ENCODE measurements around the gene TMBIM4.

Gene TMBIM4

DNA sequence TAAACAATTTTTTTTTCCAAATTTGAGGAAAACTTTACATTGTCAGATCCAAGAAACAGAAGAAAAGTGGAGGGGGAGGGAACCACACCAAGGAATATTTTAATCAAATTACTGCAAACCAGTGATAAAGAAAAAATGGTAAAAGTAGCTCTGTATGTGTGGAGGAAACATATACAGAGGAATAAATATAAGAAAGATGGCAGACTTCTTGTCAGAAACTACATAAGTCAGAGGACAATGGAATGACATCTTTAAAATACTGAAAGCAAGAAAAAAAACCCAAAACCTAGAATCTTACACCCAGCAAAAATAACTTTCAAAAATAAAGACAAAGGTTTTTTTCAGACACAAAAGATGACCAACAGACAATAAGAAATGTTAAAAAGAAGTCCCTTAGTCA lies 29.1 kb downstream of the TMBIM4 start:
- no peak for DNase-seq (ENCODE audit: low read depth, low spot score)

DNA sequence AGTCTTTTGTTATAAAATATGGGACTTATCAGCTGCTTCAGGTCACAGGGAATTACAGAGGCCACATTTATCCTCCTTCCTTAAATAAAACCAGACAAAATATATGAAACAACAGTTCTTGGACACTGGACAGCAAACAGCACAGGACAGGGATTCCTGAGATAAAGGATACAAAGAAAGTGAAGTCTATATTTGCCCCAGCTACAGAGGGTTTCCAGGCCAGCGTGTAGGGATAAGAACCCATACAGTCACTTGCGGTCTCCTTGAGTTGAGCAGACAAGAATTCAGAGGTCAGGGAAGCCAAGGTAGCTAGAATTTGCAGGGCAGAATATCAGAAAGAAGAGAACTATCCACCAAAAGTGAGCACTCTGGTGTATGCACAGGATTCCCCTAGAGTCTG lies 30.5 kb downstream of the TMBIM4 start:
- no peak for DNase-seq (ENCODE audit: low read depth, low spot score)

DNA sequence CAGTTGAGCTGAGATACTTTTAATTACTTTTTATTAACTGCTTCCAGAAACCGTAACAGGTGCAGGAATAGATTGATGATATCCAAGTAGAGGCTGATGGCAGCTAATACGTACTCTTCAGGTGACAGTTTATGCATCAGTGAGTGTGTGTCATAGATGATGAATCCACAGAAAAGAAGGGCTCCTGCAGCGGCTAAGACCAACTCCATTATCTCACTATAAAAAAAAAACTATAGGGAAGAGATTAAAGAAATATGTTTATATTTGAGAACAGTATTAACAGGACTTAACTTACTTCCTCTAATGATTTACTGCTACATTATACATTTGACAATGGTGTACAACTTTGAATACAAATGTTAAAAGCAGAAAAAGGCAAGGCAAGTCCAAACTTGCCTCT lies 31.9 kb downstream of the TMBIM4 start:
- DNase-seq (ENCODE audit: low read depth, low spot score): no peak

DNA sequence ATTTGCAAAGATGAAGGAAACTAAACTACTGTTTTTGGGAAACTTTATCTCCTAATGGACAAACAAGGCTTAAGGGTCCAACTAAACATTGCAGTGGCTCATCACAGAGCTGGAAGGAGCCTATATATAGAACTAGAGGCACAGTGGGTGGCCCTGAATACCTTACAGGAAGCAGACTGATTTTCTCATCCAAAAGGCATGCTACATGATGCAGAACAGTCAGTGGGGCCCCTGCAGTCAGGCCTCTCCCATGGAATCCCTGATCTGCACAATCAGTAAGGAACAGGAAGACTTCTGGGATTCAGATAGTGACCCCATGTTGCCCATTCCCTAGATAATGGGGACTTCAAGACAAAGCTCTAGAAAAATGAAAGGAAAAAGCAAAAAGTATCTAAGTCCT lies 37.4 kb downstream of the TMBIM4 start:
- DNase-seq (ENCODE audit: low read depth, low spot score): no peak

DNA sequence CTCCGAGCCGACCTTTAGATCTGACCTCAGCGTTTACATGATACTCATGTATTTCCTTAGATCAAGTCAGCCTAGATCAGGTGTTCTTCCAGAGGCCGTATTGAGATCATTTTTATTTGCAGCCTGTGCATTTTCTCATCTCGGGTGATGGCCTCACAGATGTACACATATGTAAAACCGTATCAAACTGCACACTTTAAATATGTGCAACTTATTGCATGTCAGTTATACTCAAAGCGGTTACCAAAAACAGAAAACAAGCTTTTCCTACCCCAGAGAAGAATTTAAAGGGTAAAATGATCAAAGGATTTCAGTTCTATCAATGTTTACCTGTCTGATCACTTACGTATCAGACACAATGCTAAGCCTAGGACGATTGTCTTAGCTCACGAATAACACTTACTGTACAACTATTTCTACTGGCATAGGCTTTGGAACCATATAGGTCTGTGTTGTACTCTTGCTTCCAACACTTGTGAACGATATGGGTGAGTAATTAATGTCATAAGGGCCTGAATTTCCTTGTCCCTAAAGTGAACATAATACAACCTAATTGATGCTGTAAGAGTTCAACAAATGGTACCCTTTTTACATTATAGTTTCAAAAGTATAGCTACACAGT lies 38.6 kb downstream of the TMBIM4 start:
- no peak for DNase-seq (ENCODE audit: low read depth, low spot score)

DNA sequence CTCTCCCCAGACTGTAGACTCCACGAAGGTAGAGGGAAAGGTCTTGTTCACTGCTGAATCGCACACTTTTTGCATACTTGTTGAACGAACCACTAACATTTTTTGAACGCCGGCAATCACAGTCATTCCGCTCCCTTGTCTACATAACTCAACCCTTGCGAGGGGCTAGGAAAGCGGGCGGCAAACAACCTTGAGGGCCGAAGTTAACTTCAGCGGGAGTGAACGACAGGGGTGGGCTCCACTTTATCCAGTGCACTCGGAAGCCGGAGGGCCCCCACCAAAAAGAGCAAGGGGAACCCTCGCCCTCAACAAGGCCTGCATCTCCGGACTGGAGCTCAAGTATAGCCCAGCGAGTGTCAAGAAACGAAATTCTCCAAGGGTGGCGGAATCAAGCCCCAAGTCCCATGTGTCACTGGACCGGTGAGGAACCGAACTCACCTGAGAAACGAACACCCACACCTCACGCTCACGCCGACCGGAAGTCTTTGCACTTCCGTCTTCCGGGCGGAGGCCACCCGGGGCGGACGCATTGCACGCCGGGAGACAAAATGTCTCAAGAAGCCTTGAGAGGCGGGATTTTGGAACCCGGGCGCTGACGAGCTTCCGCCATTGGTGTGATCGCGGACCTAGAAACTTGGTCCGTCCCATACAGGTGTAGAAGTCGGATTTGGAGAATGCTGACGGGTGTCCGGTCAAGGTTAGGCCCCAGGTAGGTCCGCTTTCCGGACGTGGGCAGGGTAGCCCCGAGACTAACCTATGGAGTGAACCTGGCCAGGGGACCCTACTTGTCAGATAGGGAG lies 39.3 kb downstream of the TMBIM4 start, which contains the start of gene LLPH:
Gene LLPH (minus strand): TSS at position 484 of the 800 bp plus-strand sequence. CDS start 1,644 bp downstream, outside the sequence.
- DNase-seq (ENCODE audit: low read depth, low spot score): peak; percentile 85

DNA sequence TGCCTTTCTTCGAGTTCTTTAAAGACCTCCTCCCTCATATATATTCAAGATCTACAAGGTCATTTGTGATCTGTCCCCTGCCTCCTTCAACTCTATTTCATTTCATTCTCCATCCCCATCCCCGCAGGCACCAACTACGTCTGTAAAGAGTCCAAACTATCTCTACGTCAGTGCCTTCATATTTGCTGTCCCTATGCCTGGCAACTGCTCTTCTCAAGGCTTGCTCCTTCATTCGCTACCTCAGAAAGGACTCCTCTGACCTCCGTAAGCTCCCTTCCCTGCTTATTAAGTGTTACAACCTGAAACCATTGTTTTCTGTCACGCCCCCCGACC lies 39.9 kb downstream of the TMBIM4 start:
- no peak for DNase-seq (ENCODE audit: low read depth, low spot score)

DNA sequence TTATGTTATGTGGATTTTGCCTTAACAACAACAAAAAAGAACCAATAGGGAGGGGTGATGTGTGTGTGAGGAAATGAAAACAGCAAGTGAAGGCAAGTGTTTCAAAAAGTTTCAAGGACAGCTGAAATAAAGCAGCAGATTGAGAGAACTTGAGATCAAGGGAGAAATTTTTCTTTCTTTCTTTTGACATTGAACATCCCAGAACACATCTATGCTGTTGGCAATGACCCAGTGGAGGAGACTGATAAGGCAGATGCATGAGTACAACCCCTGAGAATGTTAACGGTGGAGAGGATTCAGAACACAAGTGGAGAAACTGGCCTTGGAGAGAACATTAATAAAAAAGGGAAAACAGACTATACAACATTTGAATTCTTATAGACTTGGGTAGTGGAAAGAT lies 42.1 kb downstream of the TMBIM4 start:
- DNase-seq (ENCODE audit: low read depth, low spot score): no peak

DNA sequence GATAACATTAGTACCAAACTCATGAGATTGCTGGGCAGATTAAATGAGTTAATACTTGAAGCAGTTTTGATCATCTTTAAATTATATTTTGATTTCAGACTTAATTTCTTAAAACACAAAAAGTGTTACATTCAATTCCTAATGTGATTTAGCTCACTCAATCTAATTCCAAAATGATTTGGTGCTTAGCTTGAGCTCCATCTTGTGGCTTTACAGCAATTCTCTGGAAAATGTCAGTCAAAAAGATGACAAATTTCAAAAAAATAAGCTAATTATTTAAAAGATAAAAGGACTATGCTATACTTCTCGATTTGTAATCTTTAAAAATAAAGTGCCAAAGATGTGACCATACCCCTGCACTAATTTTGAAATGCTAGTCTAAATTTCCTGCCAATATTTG lies 49.3 kb downstream of the TMBIM4 start:
- DNase-seq (ENCODE audit: low read depth, low spot score): no peak

DNA sequence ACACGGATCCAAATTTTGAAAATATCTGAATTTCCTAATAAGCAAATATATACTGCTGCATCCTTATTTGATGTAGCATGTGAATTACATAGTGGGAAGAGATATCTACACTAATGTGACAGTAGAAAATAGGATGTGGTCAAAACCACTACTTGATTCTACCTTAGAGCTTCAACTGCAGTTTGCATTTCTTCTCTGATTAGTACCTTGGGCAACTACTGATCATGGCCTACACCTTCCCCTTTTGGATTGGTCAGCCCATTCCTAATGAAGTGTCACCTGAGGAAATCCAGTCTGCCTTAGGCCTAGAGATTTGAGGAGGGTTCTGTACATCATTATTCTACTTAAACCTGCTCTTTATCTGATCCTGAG lies 49.9 kb downstream of the TMBIM4 start:
- DNase-seq (ENCODE audit: low read depth, low spot score): no peak

DNA sequence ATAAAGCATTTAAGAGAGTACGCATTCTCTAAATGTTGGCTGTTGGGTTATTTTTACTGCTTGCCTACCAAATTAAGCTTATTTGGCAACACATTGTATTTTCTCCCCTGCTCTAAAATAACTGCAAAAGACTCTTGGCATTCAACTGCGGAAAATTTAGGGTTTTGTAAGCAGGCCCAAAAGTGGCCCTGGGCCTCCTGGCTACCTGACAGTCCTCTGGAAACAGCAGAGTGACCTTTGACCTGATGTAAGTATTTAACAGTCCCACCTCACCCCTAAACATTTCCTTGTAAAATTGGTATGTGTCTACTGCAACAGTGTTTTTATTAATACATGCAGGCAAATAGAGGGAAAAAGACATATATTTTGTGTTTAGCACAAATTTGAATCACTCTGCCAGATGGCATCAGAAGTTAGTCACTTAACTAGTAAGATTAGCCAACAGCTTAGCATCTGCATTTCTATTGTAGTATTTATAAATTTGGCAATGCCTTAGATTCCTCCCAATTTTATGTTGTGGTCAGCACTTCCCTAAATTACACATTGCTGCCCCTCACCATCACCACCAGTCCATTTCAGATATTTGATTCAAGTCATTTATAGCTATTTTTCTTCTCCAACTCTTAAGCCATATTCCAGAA lies 50.4 kb downstream of the TMBIM4 start:
- DNase-seq (ENCODE audit: low read depth, low spot score): no peak

DNA sequence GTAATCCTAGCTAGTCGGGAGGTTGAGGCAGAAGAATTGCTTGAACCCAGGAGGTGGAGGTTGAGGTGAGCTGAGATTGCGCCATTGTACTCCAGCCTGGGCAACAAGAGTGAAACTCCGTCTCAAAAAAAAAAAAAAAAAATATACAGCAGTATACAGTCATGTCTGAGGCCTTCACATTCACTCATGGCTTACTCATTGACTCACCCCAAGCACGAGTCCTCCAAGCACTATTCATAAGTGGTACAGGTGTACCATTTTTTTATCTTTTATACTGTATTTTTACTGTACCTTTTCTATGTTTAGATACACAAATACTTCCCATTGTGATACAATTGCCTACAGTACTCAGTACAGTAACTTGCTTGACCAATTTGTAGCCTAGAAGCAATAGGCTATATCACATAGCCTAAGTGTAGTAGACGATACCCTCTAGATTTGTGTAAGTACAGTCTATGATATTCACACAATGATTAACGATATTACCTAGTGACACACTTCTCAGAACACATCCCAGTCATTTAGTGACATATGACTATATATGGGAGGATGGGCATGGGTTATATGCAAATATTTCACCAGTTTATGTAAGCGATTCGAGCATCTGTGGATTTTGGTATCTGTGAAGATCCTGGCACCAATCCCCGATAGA lies 51.4 kb downstream of the TMBIM4 start:
- no peak for DNase-seq (ENCODE audit: low read depth, low spot score)

DNA sequence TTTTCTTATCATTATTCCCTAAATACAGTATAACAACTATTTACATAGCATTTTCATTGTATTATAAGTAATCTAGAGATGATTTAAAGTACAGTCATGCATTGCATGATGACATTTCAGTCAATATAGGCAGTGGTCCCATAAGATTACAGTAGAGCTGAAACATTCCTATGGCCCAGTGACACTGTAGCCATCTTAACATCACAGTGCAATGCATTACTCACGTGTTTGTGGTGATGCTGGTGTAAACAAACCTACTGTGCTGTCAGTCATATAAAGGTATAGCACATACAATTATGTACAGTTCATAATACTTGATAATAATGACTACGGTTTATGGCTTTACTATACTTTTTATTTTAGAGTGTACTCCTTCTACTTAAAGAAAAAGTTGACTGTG lies 52.6 kb downstream of the TMBIM4 start:
- no peak for DNase-seq (ENCODE audit: low read depth, low spot score)

DNA sequence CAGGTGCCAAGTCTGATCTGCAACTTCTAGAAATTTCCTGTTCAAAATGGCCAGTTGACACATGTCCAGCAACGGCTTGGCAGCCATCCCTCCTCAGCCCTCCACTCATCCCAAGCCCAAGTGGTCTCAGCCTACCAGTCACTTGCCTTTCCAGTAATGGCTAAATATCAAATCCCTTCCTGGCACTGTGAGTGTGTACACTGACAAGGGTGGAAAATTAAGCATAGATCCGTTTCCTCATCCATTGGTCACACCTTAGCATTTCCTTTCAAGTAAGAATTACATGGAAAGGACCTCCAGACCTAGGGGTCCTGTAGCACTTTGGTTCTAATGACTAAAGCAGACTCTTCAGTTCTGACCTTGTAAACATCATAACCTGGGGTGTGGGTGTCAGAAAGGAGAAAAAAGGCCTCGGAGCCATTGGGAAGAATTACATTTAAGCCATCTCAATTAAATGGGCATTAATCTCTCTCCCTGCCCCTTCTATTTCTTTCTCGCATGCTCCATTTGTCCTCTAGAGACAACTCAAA lies 54.7 kb downstream of the TMBIM4 start:
- no peak for DNase-seq (ENCODE audit: low read depth, low spot score)

DNA sequence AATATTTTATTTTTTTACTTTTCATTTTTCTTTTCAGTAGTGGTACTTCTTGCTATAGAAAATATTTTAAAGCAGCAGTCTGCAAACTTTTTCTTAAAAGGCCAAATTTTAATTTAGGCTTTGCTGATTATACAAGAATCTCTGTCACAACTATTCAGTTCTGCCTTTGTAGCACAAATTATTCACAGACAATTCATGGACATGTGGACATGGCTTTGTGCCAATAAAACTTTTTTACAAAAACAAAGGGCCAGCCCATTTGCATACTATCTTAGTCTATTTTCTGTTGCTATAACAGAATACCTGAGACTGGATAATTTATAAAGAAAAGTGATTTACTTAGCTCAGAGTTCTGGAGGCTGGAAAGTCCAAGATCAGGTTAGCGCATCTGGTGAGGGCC lies 56.3 kb downstream of the TMBIM4 start:
- no peak for DNase-seq (ENCODE audit: low read depth, low spot score)

DNA sequence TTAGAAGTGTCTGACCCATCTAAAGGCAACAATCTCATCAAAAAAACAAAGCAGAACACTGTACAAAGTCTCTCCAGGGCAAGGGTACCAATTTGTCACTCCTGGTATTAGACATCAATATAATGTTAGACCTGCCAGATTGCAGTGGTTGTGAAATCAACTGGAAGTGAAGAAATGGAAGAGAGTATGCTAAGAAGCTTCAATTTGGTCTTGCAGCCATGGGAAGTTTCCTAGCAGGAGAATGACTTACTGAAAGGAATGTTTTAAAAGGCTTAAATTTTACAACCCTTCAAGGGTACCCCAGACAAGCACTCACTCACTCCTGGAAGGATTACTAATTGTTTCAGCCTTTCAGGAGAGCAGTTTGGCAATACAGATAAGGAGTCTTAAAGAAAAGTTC lies 58.2 kb downstream of the TMBIM4 start:
- no peak for DNase-seq (ENCODE audit: low read depth, low spot score)

DNA sequence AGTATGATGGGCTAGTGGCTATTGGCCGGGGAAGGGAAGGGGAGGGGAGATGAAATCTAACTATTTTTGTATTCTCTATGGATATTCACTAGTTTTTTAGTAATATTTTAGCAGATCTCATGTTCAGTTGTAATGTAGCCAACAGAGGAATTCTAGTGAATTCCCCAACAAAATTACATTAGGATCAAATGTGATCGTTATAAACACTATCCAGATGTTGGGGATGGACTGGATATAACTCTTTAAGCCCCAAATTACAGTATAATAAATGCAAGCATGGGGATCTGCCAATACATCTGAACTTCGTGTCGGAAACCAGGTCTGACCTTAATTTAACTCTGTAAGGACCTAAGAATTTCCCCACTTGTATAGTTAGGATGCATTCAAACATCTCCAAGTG lies 60.7 kb downstream of the TMBIM4 start:
- no peak for DNase-seq (ENCODE audit: low read depth, low spot score)

DNA sequence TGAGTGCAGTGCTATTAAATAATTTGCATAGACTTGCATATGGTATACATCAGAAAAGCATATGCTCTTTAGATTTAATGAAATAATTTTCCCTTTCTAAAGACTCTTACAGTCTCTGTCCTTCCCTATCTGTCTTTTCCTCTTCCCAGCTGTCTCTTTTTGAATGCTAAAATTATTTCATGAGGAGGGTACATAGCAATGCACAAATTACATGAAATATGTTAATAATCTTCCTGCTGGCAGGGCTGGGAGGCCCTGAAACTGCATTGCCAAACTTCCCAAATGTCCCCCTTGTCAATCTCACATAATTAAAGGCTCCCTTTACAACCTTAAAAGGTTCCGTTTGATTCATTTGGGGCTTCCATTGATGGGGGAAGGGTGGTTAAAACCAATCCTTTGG lies 61.4 kb downstream of the TMBIM4 start:
- no peak for DNase-seq (ENCODE audit: low read depth, low spot score)

DNA sequence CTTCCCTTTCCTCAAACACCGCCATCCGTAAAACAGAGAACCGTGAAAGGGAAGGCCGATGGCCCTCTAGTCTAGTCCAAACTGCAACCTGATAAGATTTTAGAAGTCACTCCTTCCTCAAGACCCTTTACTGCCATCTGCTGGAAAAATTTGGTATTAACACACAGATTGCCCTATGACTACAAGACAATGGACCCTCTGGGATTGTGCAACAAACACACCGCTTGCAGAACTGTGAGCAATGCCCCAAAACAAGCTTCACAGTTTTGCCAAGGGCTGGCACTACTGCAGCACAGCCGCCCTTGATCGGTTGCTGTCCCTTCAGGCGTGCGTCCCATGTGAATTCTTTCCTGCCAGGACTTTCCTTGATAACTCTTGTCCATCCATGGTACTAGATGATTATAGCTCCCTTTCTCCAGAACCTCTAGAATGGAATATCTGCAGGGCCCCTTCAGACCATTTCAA lies 62.3 kb downstream of the TMBIM4 start:
- peak; percentile 30 for DNase-seq (ENCODE audit: low read depth, low spot score)

DNA sequence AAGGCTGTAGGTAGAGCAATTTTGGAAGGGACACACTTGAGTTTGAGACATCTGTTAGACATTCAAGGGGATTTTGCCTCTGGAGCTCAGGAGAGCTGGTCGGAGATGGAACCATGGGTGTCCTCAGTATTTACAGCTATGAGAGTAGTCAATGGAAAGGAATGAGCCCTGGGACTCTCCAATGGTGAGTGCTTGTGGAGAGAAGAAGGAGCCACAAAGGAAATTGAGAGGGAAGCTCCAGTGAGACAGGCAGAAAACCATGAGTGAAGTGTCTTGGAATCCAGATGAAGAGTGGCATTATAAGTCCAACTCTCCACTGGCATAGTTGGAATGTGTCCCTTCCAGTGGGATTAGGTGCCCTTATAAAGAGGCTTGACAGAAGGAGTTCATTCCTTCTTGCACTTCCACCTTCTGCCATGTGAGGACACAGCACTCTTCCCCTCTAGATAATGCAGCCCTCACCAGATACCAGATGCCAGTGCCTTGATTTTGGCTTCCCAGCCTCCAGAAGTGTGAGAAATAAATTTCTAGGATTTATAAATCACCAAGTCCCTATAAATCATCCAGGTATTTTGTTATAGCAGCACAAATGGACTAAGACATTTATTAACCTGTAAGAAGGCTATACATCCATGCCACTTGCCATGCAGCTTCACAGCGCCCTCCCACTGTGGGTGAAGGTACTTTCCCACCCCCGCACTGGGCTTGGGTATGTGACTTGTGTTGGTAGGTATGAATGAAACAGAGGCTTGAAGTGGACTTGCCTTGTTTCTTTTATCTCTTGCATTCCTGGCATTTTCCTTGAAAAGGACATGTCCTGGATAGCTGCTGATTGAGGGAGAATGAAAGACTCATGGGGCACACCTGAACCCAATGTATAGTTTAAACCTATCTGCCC lies 66.5 kb downstream of the TMBIM4 start:
- no peak for DNase-seq (ENCODE audit: low read depth, low spot score)

Data from activated naive CD8-positive, alpha-beta T cell treated with anti-CD3 and anti-CD28 coated beads, Interleukin-2, amount 50 U/mL, for 16 hours (primary cell).